HG02759 (cell line): ENCODE data around the gene UBB.
A peak's percentile ranks its signal among the peaks of the same experiment; 100 is the strongest.

ENCODE experiments used
- ATAC-seq: cut with Tn5 transposase; IDR thresholded peaks from one replicate; pipeline ENCODE4 v1.9.1; 2021; ENCODE audit warnings: mild to moderate bottlenecking, moderate library complexity; ENCODE audit not compliant: unreplicated experiment

UBB gene

GRCh38 chr17:16417399-16417798 is 36.5 kb downstream of the UBB start:
- ATAC-seq = no peak

- ATAC-seq = no peak
These were observed 37.2 kb downstream of the UBB start for GRCh38 chr17:16417896-16418684.

- ATAC-seq = no peak
These were observed 37.8 kb downstream of the UBB start for GRCh38 chr17:16418685-16419068.

- peak; percentile 50 for ATAC-seq
These were observed 38.4 kb downstream of the UBB start for GRCh38 chr17:16419074-16419928.

GRCh38 chr17:16419929-16420271 is 39.0 kb downstream of the UBB start:
- no peak for ATAC-seq

- ATAC-seq = no peak
These were observed 41.5 kb downstream of the UBB start for GRCh38 chr17:16422416-16422815.

GRCh38 chr17:16423226-16423872 is 42.5 kb downstream of the UBB start:
- no peak for ATAC-seq

GRCh38 chr17:16425202-16425601 is 44.3 kb downstream of the UBB start:
- no peak for ATAC-seq

- ATAC-seq = no peak
These were observed 45.1 kb downstream of the UBB start for GRCh38 chr17:16425698-16426659.

GRCh38 chr17:16427020-16427419 is 46.1 kb downstream of the UBB start:
- ATAC-seq = no peak

GRCh38 chr17:16428098-16428882 is 47.4 kb downstream of the UBB start:
- no peak for ATAC-seq

GRCh38 chr17:16429083-16429482 is 48.2 kb downstream of the UBB start:
- no peak for ATAC-seq

- ATAC-seq = no peak
These were observed 49.8 kb downstream of the UBB start for GRCh38 chr17:16430650-16431049.

- ATAC-seq = no peak
These were observed 51.1 kb downstream of the UBB start for GRCh38 chr17:16432017-16432416.
